ENCODE results near the gene TNIK.
A peak's percentile ranks its signal among the peaks of the same experiment; 100 is the strongest.

Gene TNIK

DNA sequence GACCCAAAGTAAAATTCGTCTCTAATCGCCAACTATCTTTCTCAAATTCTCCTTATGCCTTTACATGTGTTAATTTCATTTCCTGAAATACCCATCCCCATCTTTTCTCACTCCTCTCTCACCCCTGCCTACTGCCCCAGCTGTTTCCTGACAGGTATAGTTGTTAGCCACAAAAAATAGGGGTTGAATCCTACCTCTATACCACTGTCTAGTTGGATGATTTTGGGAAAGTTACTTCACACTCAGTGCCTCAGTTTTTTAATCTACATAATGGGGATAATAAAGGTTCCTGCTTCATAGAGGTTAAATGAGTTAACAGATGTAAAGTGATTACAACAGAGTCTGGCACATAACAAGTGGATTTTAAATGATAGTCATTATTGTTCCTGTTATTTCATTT is 189.7 kb downstream of the TNIK start:
- intact Hi-C loops (cut with DNase I): no loop called here
- no peak for DNase-seq

DNA sequence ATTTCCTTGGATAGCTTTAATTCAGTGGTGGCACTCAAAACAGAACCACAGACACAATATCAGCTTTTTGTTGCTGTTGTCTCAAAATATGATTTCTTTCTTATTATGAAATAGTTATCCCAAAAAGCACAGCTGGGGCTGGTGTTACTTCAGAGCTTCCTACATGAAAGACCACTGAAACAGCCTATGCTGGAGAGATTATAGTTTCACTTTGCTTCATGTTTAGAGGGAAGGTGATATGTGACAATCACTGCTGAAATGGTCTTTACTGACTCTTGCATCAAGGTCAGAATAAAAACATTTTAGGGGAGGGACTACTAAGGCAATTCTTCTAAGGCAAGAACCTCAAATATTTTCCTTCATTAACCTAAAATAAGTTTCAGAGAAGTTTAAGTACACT is 190.7 kb downstream of the TNIK start:
- intact Hi-C loops (cut with DNase I): no loop called here

DNA sequence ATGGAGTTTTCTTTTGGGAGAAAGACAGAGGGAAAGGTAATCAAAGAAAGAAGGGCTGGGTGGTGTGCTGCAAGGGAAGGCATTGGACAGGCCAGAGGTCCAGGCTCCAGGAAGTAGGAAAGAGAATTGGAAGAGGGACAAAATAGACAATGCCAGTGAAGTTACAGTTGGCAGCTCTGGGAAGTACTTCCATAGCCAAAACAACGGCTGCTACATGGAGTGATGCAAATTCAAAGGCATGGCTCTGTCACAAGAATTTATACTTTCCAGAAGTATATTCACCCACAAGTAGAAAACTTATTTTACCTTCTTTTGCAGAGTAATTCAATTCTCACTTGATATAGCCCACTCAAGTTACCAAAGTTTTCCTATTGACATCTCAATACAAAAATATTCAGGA is 191.5 kb downstream of the TNIK start:
- intact Hi-C loops (cut with DNase I): no loop called here
- DNase-seq: no peak

More for the DNA sequence above, 190.7 kb downstream of the TNIK start:
- no peak for DNase-seq

DNA sequence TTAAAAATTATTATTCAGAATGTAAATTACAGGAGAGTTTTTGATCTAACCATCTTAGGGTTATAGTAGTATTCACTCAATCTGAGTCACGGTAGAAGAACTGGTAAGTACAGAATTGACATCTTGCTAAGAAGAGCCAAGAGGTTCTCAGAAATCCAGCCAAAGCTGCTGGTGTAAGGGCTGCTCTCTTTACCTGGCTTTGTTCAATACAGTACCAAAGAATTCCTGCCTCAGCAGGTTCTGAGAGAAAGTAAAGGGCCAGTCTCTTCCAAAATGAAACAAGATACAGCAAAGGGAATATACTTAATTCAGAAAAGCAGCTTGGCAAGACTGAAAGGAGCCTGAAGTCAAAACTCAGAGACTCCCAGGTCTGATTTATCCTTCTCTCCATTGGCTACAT is 193.1 kb downstream of the TNIK start:
- intact Hi-C loops (cut with DNase I): no loop called here
- DNase-seq: no peak

DNA sequence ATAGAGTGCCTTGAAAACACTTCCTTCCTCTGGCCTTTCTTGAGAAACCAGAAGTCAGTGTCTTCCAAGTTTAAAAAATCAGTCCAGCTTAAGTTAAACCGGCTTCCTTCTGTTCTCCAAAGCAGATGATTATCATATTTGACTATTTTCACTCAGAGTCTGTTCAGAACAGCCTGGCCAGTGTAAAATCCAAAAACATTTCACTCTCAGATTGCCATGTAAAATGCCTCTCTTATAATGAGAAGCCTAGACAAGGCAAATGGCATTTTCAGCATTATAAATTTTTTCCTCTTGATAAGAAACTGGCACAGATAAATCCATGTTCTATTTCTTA is 193.5 kb downstream of the TNIK start:
- no peak for DNase-seq
- intact Hi-C loops (cut with DNase I): no loop called here

DNA sequence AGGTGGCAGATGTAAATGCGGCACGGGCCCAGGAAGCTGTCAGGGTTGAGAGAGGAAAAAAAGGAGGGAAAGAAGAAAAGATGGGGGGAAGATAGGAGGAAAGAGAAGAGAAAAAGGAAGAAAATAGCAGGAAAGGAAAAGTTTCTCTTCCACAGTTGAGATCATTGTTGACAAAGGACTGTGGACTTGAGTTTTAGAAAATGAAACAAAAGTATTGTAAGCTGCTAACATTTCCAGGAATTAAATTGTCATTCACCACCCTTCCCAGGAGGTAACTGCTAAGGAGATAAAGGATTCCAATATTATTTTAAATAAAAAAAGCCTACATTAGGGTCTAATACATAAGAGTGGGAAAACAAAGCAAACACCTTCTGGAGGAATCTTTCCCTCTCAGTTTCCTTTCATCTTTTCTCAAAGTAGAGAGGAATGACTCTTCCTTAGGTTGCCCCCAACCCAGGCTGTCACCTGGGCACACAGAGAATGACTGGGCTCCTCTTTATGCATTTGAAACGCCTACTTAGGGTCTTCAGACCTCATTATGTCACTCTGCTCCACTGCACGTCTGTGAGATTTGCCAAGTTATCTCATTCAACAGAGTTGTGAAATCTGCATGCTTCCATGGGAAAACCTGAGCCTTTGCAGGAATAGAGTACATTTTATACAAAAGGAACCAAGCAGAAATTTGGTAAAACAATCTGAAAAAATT is 194.0 kb downstream of the TNIK start:
- intact Hi-C loops (cut with DNase I): no loop called here
- DNase-seq: no peak

DNA sequence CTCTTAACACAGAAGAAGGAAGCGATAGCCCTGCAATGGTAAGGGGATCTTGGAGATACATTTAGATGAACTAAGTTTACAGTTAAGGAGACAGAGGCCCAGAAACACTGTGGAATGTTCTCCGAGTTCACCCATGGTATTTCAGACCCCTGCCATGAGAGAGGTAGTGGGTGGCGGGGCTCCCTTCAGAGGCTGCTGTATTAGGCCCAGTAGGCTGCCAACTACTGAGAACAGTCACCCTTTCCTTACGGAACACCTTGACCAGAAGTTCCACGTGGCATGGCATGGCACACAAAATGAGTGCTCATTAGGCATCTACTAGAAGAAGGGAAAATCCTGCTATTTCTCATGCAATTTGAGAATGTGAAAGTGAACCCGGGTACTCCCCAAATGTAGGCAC is 195.4 kb downstream of the TNIK start:
- intact Hi-C loops (cut with DNase I): no loop called here
- peak in 1 of 10 donors; percentile 52 for DNase-seq

DNA sequence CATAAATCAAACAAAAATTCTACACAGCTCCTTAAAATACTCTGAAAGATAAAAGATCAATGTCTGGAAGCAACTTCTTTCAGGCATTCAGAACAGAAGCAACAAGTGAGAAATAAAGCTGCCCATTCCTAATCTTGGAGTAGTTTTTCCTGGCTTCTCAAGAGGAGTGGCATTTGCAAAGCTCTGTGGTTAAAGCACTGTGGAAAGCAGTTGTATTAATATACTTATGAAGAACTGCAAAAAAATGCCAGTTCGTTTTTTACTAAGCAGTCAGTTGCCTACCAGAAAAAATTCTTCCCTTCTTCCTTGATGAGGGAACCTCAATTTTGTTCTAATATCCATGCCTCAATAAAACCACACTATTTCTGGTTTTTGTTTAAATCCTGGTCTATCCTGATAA is 197.8 kb downstream of the TNIK start:
- intact Hi-C loops (cut with DNase I): no loop called here
- DNase-seq: no peak

DNA sequence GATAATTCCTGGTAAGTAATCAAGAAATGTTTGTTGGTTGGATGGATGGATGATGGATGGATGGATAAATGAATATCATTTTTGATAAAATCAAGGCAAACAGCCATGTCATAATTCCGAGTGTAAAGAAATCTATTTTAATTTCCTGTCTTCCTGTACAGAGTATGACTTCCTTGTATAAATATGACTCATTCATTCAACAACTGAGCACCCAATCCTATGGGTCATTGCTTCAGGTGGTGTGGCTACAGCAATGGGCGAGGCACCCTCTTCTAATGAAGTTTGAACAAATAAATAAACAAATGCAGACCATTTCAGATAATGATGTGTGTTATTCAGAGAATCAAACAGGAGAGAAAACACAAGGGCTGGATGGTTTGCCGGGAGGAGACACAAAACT is 198.7 kb downstream of the TNIK start:
- intact Hi-C loops (cut with DNase I): no loop called here
- no peak for DNase-seq

DNA sequence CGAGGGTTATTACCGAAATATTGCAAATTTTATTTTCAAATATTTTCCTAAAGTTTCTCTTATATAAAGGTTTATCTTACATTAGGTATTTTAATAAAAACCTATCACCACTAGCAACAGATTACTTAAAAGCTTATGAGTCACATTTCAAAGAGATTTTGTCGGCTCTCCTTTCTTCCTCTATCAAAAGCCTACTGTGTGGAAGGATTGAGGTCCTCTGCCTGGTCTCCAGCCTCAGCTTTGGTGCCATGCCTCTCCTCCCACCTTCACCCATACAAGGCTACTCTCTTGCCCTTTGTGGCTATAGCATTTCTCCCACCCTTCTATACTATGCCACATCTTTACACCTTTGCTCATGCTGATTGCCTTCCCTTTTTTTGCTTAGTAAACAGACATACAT is 199.3 kb downstream of the TNIK start:
- intact Hi-C loops (cut with DNase I): no loop called here
- no peak for DNase-seq

DNA sequence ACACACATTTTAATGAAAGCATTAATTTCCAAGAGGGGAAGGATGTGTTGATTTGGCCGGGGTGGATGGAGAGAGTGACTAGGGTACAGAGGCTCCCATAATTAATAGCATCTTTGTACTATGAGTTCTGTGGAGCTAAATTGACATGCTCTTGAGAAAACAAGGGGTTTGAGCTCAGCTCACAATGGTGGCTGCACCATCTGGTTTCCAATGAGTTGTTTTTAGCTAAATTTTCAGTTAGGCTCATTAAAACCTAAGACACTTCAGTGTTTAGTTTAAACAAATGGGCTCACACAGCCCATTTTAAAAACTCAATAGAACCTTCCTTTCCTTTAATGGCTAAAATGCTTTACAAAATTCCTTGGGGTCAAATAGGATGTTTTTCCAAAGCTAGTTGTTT is 199.7 kb downstream of the TNIK start:
- intact Hi-C loops (cut with DNase I): no loop called here
- DNase-seq: no peak

DNA sequence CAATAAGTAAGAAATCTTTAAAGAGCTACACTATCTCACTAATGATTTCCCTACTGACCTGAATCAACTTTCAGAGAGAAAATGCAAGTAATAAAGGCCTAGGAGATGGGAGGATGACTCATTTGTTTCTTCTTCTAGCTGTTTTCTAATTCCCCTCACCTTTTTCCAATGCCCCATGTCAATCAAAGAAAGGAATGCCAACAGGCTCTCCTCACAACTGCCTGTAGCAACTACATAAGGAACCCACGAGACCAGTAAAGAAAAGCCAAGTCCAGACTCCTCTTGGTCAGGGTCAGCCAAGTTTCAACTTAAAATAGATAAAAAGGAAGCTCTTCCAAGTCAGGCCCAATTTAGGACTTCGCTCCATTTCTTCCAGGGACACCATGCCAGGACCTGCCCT is 201.9 kb downstream of the TNIK start:
- intact Hi-C loops (cut with DNase I): no loop called here
- no peak for DNase-seq

DNA sequence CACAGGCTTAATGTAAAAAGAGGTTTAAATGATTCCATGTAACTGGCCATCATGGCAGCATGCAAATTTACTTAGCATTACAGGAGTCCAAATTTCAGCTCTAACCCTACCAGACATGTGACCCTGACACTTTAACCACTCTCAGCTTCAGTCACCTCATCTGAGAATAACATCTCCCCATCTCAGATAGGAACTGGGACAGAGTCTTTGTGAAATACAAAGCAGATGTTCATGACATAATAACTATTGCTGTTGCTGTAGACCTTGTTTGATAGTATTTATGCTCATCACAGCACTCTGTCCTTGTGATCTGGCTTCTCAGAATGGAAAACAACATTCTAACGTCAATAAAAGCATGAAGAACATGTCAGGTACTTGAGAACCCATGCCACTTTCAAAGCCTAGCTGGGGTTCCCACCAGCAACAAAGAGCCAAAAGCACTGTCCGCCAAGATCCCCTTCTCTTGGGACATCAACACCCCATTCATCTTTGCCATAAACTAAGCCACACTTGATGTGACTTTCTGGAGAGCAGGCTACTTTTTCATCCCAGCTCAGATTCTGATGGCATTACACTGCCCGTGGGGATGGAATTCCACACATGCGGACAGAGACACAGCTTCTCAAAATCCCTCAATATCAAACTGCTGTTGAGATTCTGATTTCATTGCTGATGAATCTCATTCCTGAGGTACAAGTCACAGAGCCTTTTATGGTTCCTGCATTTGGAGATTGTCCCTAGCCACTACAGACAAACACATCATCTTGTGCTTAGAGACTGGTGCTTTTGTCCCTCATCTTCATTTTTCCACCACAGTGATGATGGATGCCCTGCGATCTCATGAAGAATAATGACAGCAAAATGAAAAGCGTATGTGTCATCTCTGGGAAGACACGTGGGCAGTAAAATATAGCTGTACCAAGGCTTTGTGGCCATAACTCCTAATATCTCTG is 202.7 kb downstream of the TNIK start:
- intact Hi-C loops (cut with DNase I): no loop called here
- DNase-seq: no peak

DNA sequence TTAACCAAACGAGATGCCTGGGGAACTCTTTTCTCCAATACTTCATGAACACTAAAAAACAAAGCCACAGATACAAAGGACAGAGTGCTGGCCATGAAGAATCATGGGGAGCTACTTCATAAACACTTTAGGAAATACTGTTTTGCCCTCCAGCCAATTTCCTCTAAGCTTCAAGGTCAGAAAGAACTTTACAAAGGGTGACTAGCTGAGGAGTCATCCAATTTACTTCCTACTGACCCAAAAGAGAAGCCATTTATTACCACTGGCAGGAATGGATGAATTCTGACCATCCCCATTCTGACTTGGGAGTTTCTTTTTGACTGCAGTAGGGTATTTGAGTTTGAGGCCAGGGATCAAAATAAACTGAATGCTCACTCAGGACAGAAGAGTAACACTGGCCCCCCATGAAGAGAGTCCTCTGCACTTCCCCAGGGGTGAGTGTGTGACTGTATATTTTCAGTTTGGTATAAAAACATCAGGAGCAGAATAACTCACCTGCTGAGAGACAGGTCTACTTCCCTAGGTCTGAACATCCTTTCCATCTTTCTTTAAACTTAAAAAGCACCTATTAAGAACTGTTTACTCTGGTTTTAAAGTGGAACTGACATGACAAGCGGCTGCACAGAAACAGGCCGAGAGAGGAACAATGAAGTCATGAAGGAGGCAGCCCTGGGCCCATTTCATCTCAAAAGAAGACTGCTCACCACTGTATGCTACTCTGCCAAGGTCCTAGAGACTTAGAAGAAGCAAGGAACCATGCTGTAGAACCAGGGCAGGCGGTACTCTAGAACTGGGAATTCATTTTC is 203.6 kb downstream of the TNIK start:
- intact Hi-C loops (cut with DNase I): no loop called here
- DNase-seq: no peak

DNA sequence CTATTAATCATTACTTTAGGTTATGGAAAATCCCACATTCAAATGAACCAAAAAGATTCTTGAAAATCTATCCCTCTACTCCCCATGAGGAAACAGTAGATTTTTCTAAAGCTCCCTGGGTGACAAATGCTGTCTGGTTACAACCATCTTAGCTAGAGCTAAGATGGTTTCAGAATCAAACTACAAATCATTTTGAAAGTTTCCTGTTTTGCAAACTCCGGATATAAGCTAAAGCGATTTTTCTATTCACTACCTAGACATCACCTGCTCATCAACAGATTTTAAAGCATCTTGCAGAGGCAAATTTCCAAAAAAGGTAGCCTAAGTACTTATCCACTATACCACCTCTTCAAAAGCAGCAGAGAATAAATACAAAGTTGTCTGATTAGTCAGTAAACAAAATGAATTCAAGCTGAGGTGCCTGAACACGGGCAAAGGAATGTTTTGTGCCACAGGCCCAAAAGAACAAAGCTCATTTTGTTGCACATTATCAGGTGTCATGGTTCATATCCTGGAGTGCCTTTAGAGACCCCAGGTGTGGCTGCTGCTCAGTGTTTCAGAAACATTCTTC is 204.9 kb downstream of the TNIK start:
- DNase-seq: no peak
- intact Hi-C loops (cut with DNase I): no loop called here

DNA sequence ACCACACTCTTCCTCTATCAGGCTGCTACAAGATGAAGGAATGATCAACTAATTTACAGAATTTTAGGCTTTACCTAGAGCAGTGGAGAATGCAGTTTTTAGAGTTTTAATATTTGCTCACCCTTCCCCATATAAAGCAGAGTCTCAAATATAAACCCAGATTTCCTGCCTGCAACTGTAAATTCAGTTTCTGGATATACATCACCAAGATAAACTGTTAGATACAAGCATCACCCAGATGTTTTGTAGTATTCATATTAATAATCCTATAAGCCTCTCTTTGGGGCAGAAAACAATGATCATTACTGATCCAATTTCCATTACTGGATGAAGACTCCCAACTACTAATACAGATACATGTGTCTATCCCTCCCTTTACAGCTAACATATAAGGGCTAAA is 205.9 kb downstream of the TNIK start:
- intact Hi-C loops (cut with DNase I): no loop called here
- no peak for DNase-seq

DNA sequence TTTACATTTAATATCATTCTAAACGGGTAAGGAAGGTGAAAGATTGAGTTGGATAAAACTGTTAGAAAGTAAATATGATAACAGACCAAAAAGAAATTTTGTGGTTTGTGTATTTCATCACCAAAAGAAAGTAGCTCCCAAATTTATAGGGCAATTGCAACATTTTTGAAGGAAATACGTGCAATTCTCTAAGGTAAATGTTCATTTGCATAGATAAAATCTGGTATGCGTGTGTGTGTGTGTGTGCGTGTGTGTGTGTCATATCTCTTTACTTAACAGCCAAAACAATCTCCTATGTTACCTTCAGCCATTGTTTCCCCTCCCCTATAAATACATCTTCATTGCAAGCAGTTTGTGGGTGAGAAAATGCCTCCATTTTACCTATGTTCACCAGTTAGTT is 208.4 kb downstream of the TNIK start:
- intact Hi-C loops (cut with DNase I): no loop called here
- DNase-seq: no peak

DNA sequence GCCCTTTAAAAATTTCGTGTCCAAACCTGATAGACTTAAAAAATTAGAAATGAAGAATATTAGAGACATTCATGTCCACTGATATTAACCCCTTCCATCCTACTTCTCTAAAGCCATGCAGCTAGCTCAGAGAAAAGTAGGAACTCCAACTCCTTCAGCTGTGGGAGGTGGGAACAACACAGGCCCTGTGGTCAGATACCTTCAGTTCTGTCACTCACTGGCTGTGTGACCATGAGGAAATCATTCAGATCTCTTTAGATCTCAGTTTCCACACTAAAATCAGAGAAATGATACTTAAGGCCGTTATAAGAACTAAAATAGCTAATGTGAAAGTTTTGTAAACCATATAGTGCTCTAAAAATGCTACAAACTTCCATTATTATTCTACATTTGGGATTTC is 209.8 kb downstream of the TNIK start:
- no peak for DNase-seq
- intact Hi-C loops (cut with DNase I): no loop called here

DNA sequence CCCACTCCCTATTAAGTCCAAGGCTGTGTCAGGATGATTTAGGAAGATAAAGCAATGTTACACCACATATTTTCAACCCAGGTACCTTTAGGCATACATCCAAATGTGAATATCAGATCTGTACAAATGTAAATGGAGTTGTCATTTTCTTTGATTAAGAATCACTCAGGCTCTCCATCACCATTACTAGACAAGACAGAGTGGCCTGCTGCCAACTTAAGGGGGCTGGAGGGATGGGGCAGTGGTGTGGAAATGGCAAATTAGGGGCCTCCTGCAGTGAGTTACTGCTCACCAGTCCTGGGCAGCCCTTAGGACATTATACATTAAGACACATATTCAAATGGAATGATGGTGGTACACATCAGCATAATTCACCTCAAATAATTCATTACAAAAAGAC is 211.0 kb downstream of the TNIK start:
- intact Hi-C loops (cut with DNase I): no loop called here
- no peak for DNase-seq

DNA sequence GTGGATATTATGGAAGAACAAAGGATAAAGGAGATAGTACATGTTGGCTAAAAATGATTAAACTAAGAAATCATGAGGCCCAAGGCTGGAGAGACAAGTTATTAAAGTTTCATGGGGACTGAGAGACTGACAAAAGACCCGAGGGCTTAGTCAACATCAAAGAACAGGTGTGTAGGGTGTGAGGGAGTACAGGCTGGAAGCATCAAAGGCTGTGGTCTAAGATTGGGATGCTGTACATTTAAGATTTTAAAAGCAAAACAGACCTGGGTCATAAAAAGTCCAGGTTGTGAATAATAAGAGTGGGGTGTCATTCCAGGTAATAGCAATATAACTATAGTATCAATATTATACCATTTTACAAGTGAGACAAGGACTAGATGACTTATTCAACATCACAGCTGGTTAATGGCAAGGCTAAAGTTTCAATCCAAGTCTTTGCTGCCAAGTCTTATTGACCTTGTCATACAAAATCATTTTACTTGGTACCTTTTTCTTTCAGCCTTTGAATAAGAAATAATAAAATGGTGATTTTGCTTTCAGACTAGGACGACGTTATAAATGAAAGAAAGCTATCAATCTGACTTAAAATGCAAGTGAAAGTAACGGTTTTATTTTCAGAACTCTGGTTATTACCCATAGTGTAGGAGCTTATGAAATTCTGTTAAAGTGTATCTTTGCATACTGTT is 211.6 kb downstream of the TNIK start:
- intact Hi-C loops (cut with DNase I): no loop called here

More for the DNA sequence above, 211.6 kb downstream of the TNIK start:
- no peak for DNase-seq

All from posterior cingulate gyrus (tissue), 11 donors.